GM21390 (cell line): ENCODE data around the gene PARP3.
"Not testable (repeated sequence)": the region's sequence is repeated elsewhere in the genome, so short reads cannot be mapped to it uniquely, and the experiment has no call there.

Experiments used
- ATAC-seq: cut with Tn5 transposase; IDR thresholded peaks from one replicate; pipeline ENCODE4 v1.9.1; 2021; ENCODE audit not compliant: unreplicated experiment

Gene PARP3

GRCh38 chr3:51983578-51984268, 41.6 kb downstream of the PARP3 start:
- no peak for ATAC-seq

- ATAC-seq: no peak
Observed at GRCh38 chr3:51984269-51984647, 42.1 kb downstream of the PARP3 start.

GRCh38 chr3:51985063-51985462, 42.9 kb downstream of the PARP3 start:
- no peak for ATAC-seq

GRCh38 chr3:51986010-51986947, 44.1 kb downstream of the PARP3 start:
- no peak for ATAC-seq

- no peak for ATAC-seq
Observed at GRCh38 chr3:51987568-51987967, 45.4 kb downstream of the PARP3 start.

GRCh38 chr3:51988286-51989146, 46.4 kb downstream of the PARP3 start:
- no peak for ATAC-seq

- not testable (repeated sequence) for ATAC-seq
Observed at GRCh38 chr3:51990501-51990971, 48.4 kb downstream of the PARP3 start.

GRCh38 chr3:51992017-51992682, 50.0 kb downstream of the PARP3 start:
- ATAC-seq: no peak

- ATAC-seq: not testable (repeated sequence)
Observed at GRCh38 chr3:51993657-51994056, 51.5 kb downstream of the PARP3 start.

- no peak for ATAC-seq
Observed at GRCh38 chr3:51994530-51994929, 52.4 kb downstream of the PARP3 start.

GRCh38 chr3:51995346-51996163, 53.4 kb downstream of the PARP3 start, which contains the start of gene RPL29:
RPL29 (minus strand) TSS chr3:51995895; CDS start chr3:51995461, 434 bp downstream.
- ATAC-seq: peak; percentile 83

GRCh38 chr3:51997172-51997571, 55.0 kb downstream of the PARP3 start:
- ATAC-seq: no peak

- no peak for ATAC-seq
Observed at GRCh38 chr3:51997935-51998596, 55.9 kb downstream of the PARP3 start.
